ENCODE measurements around the gene B4GALT2.

- TF ChIP-seq POLR2A (IDR thresholded peaks at IDR 0.05) (no peak), CTCF (IDR thresholded peaks at IDR 0.05) (no peak)
Measured at GRCh38 chr1:43945674-43946235, 33.3 kb upstream of the B4GALT2 start.

All from Peyer's patch (tissue), 4 donors.